ENCODE results near the gene PDE10A.

Gene PDE10A

DNA sequence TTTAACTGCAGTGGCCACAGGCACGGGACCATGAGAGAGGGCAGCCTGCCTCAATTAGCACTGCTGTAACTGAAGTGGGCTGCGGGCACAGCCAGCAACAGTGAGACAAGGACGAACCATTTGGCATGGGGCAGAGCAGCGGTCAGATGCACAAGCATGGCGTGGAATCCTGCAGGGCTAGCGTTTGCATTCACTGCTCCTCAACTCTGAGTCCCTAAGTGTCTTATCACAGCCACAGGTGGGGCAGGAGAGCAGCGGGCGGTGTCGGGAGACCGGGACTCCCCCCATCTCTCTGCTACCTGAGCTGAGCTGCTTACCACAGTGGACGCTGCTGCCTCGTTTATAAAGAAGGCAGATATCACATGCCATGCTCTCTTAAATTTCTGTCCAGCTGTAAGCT lies 31.3 kb upstream of the PDE10A start:
- Histone ChIP-seq H3K36me3 (ENCODE audit: control insufficient read depth, insufficient read depth, low read length) (no peaks in the 10 kb centered on the region), H3K4me1 (ENCODE audit: control insufficient read depth, insufficient read depth, low read length) (no peaks in the 10 kb centered on the region), H3K27me3 (ENCODE audit: control insufficient read depth, insufficient read depth, low read length) (no peaks in the 10 kb centered on the region), H3K4me3 (ENCODE audit: low read length) (no peak overlapping the region), H3K9ac (ENCODE audit: low read length) (no peak overlapping the region), H3K9me3 (ENCODE audit: control insufficient read depth, low read length) (no peaks in the 10 kb centered on the region)

DNA sequence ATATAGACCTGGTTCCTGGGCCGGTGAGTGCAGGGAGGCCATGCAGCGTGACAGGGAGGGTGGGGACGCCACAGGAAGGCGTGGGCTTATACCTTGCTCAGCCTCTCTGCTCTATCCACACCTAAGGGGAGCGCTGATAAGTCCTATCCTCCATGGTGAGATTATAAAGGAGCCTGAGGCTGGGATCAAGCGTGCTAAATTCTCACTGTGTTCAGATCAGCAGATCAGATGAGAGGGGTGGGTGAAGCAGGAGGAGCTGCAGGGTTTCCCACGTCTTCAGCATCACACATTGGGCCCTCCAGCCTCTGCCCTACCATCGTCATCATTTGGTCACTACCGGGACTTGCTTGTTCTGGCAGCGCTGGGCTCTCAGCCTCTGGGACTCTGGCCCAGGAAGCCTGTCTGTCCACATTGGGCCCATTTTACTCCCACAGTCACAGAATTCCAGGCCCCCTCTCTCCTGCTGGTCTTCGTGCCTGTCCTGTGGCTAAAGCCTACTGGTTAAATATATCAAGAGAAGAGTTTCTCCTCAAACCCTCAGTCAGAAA lies 29.1 kb upstream of the PDE10A start:
- Histone ChIP-seq H3K4me1 (ENCODE audit: control insufficient read depth, insufficient read depth, low read length) (no peaks in the 10 kb centered on the region), H3K27me3 (ENCODE audit: control insufficient read depth, insufficient read depth, low read length) (no peaks in the 10 kb centered on the region), H3K9me3 (ENCODE audit: control insufficient read depth, low read length) (no peaks in the 10 kb centered on the region), H3K4me3 (ENCODE audit: low read length) (no peak overlapping the region), H3K9ac (ENCODE audit: low read length) (no peak overlapping the region), H3K36me3 (ENCODE audit: control insufficient read depth, insufficient read depth, low read length) (no peaks in the 10 kb centered on the region)

DNA sequence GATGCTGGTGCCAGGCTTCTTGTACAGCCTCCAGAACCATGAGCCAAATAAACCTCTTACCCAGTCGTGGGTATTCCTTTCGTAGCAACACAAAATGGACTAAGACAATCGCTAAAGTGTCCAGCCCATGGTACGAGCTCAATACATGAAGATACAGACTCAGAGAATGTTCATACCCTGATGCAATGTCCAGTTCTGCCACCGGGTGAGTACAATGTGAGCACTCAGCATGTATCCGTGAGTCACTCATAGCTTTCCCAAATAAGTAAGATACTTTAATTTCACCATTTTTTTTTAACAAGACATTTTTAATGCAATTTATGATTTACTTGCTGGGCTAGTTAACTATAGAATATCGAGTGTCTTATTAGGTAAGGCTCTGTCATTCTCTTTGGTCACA lies 26.7 kb upstream of the PDE10A start:
- no peaks in the 10 kb centered on the region for H3K36me3 ChIP-seq (ENCODE audit: control insufficient read depth, insufficient read depth, low read length)
- H3K4me3 ChIP-seq (ENCODE audit: low read length), result no peak overlapping the region
- H3K4me1 ChIP-seq (ENCODE audit: control insufficient read depth, insufficient read depth, low read length), result no peaks in the 10 kb centered on the region
- no peaks in the 10 kb centered on the region for H3K27me3 ChIP-seq (ENCODE audit: control insufficient read depth, insufficient read depth, low read length)
- no peaks in the 10 kb centered on the region for H3K9me3 ChIP-seq (ENCODE audit: control insufficient read depth, low read length)
- H3K9ac ChIP-seq (ENCODE audit: low read length), result no peak overlapping the region

DNA sequence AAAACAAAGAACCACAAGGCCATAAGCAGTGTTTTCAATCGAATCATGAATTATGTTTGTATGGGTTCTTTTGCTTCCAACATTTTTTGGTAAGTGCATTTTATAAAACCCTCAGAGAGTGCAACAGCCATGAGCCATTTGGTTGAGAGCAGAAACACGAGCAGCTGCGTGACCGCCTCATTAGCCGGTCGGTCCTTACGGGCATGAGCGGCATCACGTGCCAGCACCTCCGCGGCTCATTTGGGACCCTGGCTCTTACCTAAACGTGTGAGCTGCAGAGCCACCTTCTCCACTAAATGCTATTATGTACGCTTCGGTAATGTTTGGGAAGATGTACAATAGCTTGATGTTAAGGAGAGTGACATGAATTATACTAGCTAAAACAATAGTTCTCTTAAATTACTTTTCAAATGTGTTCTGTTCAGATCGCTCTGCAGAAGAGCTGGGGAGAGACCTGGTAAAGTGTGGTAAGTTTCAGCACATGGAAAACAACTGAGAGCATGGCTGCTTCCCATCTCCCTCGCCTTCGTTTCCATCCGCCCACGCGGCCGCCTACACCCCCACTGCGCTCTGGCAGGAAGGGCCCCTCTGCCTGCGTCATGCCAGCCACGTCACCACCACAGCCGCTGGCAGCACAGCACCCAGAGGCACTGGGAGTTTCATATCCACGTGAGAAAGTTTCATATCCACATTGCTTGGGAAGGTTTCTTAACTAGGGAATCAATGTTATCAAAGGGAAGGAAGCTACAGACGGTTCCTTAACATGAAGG lies 23.7 kb upstream of the PDE10A start:
- Histone ChIP-seq H3K4me1 (ENCODE audit: control insufficient read depth, insufficient read depth, low read length) (no peaks in the 10 kb centered on the region), H3K36me3 (ENCODE audit: control insufficient read depth, insufficient read depth, low read length) (no peaks in the 10 kb centered on the region), H3K4me3 (ENCODE audit: low read length) (no peak overlapping the region)

DNA sequence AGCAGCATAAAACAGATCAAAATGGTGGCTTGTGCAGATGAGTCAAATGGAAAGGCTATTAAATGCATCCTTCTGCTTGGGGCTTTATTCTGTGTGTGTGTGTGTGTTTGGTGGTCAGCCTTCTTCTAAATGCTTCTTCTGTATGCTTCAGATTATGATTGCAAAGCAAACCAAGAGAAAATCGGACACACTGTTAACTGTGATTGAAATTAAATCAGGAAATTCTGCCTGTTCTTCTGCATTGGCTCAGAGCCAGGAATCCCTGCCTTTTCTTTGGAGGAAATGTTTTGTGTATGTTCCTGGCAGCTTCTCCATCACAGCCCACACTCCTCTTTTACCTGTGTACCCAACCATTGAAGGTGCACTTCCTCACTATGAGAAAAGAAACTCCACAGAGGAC lies 22.3 kb upstream of the PDE10A start:
- Histone ChIP-seq H3K9me3 (ENCODE audit: control insufficient read depth, low read length) (no peaks in the 10 kb centered on the region), H3K27me3 (ENCODE audit: control insufficient read depth, insufficient read depth, low read length) (no peaks in the 10 kb centered on the region), H3K36me3 (ENCODE audit: control insufficient read depth, insufficient read depth, low read length) (no peaks in the 10 kb centered on the region), H3K9ac (ENCODE audit: low read length) (no peak overlapping the region), H3K4me1 (ENCODE audit: control insufficient read depth, insufficient read depth, low read length) (no peaks in the 10 kb centered on the region), H3K4me3 (ENCODE audit: low read length) (no peak overlapping the region)

More for the DNA sequence above, 23.7 kb upstream of the PDE10A start:
- Histone ChIP-seq H3K27me3 (ENCODE audit: control insufficient read depth, insufficient read depth, low read length) (no peaks in the 10 kb centered on the region), H3K9me3 (ENCODE audit: control insufficient read depth, low read length) (no peaks in the 10 kb centered on the region), H3K9ac (ENCODE audit: low read length) (no peak overlapping the region)

DNA sequence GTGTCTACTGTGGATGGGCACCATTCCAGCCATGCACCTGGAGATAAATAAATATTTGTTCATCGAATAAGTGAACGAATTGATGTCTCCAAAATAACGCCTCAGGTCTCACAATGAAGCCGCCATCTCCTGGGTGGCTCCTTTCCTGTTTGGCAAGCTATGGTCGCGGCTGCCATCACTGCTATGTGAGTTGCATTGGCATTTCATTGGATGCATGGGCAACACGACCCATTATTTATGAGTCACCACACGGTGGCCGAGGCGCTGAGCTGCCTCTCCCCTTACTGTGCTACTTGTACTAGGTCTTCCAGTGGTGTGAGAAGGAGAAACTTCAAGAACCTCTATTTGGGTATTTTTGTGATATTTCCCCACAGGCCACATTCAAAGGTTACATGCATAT lies 21.3 kb upstream of the PDE10A start:
- H3K9ac ChIP-seq (ENCODE audit: low read length), result no peak overlapping the region
- H3K4me3 ChIP-seq (ENCODE audit: low read length), result no peak overlapping the region
- no peaks in the 10 kb centered on the region for H3K4me1 ChIP-seq (ENCODE audit: control insufficient read depth, insufficient read depth, low read length)
- H3K36me3 ChIP-seq (ENCODE audit: control insufficient read depth, insufficient read depth, low read length), result no peaks in the 10 kb centered on the region
- no peaks in the 10 kb centered on the region for H3K9me3 ChIP-seq (ENCODE audit: control insufficient read depth, low read length)
- no peaks in the 10 kb centered on the region for H3K27me3 ChIP-seq (ENCODE audit: control insufficient read depth, insufficient read depth, low read length)

DNA sequence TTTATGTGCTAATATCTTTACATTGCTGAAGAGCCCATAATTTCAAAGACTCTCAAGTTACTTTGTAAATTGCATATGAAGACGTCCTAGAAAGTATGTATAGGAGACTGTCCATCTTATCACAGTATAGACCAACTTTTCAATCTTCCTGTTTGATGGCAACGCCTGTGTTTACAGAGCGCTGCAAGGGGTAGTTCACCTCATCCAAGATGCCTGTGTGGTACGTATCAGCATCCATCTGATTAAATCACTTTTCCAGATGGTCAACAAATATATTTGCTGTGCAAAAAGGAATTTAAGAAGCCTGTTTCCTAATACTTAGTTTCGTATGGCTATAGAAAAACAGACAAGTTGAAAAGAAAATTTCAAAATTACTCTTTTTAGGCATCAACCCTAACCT lies 17.9 kb upstream of the PDE10A start:
- Histone ChIP-seq H3K4me1 (ENCODE audit: control insufficient read depth, insufficient read depth, low read length) (no peaks in the 10 kb centered on the region), H3K9ac (ENCODE audit: low read length) (no peak overlapping the region), H3K4me3 (ENCODE audit: low read length) (no peak overlapping the region), H3K27me3 (ENCODE audit: control insufficient read depth, insufficient read depth, low read length) (no peaks in the 10 kb centered on the region), H3K9me3 (ENCODE audit: control insufficient read depth, low read length) (no peaks in the 10 kb centered on the region), H3K36me3 (ENCODE audit: control insufficient read depth, insufficient read depth, low read length) (no peaks in the 10 kb centered on the region)

DNA sequence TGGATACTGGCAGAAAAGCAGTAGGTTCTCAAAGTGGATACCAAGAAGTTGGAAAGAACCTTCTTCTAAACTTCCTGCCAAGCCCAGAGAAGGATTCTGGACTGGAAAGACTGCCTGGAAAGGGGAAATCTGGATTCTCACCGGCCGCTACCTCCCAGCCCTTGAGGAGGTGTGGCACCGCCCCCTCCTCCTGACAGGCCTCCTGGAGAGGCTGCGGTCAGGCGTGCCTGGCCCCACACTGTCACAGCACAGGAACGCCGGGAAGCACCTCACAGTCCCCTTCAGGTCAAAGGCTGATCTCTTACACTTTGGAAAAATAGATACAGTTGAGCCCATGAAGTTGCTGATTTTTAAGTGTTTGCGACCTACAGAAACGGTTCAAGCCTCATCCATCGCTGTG lies 16.3 kb upstream of the PDE10A start:
- no peaks in the 10 kb centered on the region for H3K36me3 ChIP-seq (ENCODE audit: control insufficient read depth, insufficient read depth, low read length)
- no peak overlapping the region for H3K9ac ChIP-seq (ENCODE audit: low read length)
- no peaks in the 10 kb centered on the region for H3K9me3 ChIP-seq (ENCODE audit: control insufficient read depth, low read length)
- no peaks in the 10 kb centered on the region for H3K4me1 ChIP-seq (ENCODE audit: control insufficient read depth, insufficient read depth, low read length)
- H3K4me3 ChIP-seq (ENCODE audit: low read length), result no peak overlapping the region
- H3K27me3 ChIP-seq (ENCODE audit: control insufficient read depth, insufficient read depth, low read length), result no peaks in the 10 kb centered on the region

DNA sequence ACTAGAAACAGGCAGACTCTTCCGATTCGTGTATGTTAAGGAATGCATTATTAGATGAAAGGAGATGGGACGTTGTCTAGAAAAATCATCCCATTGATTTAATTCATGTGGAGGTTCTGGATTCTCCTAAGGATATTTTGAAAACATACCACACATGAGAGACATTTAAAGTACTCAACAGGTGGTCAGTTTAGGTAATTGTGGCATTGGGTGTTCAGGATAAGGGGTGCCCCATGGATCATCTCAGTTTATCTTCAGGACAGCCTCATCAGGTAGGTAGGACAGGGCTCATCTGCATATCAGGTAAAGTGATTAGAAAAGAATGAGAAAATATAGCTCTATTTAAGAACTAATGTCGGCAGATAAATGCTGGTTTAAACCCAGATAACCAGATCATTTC lies 15.9 kb upstream of the PDE10A start:
- Histone ChIP-seq H3K9ac (ENCODE audit: low read length) (no peak overlapping the region), H3K27me3 (ENCODE audit: control insufficient read depth, insufficient read depth, low read length) (no peaks in the 10 kb centered on the region), H3K4me3 (ENCODE audit: low read length) (no peak overlapping the region), H3K36me3 (ENCODE audit: control insufficient read depth, insufficient read depth, low read length) (no peaks in the 10 kb centered on the region), H3K9me3 (ENCODE audit: control insufficient read depth, low read length) (no peaks in the 10 kb centered on the region), H3K4me1 (ENCODE audit: control insufficient read depth, insufficient read depth, low read length) (no peaks in the 10 kb centered on the region)

DNA sequence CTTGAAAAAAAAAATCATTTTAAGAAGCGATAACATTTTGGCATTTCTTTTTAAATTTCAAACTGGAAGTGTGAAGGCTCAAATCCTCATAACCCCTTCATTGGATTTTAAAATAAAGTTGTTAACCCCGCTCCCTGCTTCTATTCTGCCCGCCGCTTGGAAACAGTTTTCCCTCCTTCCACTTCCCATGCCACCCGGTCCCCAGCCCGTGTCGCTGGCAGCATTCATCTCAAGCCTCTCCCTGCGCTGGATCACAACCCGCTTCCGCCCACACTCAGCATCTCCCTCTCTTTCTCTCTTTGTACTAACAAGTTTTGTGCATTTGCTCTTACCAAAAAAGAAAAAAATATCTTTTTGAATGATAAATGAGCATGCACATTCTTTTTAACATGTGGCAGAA lies 15.4 kb upstream of the PDE10A start:
- Histone ChIP-seq H3K9ac (ENCODE audit: low read length) (no peak overlapping the region), H3K36me3 (ENCODE audit: control insufficient read depth, insufficient read depth, low read length) (no peaks in the 10 kb centered on the region), H3K27me3 (ENCODE audit: control insufficient read depth, insufficient read depth, low read length) (no peaks in the 10 kb centered on the region), H3K9me3 (ENCODE audit: control insufficient read depth, low read length) (no peaks in the 10 kb centered on the region), H3K4me1 (ENCODE audit: control insufficient read depth, insufficient read depth, low read length) (no peaks in the 10 kb centered on the region), H3K4me3 (ENCODE audit: low read length) (no peak overlapping the region)

DNA sequence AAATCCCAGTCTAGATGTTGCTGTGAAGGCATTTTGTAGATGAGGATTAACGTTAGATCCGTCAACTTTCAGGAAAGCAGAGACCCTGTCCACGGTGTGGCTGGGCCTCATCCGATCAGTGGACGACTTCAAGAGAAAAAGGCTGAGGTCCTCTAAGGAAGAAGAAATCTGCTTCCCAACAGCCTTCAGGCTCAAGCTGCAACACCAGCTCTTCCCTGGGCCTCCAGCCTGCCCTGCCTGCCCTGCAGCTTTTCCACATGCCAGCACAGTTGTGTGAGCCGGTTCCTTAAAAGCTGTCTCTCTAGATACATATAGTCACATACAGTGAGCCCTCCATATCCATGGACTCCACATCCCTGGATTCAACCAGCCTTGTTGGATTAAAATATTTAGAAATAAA lies 14.1 kb upstream of the PDE10A start:
- no peaks in the 10 kb centered on the region for H3K27me3 ChIP-seq (ENCODE audit: control insufficient read depth, insufficient read depth, low read length)
- no peaks in the 10 kb centered on the region for H3K36me3 ChIP-seq (ENCODE audit: control insufficient read depth, insufficient read depth, low read length)
- H3K9me3 ChIP-seq (ENCODE audit: control insufficient read depth, low read length), result no peaks in the 10 kb centered on the region
- no peak overlapping the region for H3K9ac ChIP-seq (ENCODE audit: low read length)
- no peaks in the 10 kb centered on the region for H3K4me1 ChIP-seq (ENCODE audit: control insufficient read depth, insufficient read depth, low read length)
- H3K4me3 ChIP-seq (ENCODE audit: low read length), result no peak overlapping the region

DNA sequence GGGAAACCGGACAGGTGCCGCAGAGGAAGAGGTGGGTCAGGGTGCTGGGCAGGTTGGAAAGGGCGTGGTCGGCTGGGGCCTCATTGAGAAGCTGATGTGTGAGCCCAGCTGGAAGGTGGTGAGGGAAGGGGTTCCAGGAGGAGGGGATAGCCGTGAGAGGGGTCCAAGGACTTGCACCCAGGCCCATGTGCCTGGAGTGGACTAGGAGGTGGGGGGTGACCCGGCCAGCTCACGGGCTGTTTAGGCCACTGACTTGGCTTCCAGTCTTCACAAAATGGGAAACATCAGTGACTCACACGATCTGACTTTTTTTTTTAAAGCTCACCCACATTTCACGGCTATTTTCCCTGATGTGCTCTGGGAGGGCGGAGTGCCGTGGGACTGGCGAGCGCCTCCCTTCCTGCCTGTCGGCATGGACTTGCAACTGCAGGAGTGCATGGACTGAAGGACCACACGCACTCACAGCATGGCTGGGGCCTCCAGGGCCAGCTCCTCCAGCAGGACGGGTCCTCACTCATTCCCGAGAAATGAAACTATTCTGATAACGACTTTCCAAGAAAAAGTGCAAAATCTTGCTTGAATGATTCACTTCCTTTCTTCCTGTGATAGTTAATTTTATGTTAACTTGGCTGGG lies 13.5 kb upstream of the PDE10A start:
- H3K4me1 ChIP-seq (ENCODE audit: control insufficient read depth, insufficient read depth, low read length), result no peaks in the 10 kb centered on the region
- no peaks in the 10 kb centered on the region for H3K9me3 ChIP-seq (ENCODE audit: control insufficient read depth, low read length)

More for the DNA sequence above, 13.5 kb upstream of the PDE10A start:
- Histone ChIP-seq H3K9ac (ENCODE audit: low read length) (no peak overlapping the region), H3K4me3 (ENCODE audit: low read length) (no peak overlapping the region), H3K27me3 (ENCODE audit: control insufficient read depth, insufficient read depth, low read length) (no peaks in the 10 kb centered on the region), H3K36me3 (ENCODE audit: control insufficient read depth, insufficient read depth, low read length) (no peaks in the 10 kb centered on the region)

Data from mucosa of stomach (tissue), 1 donor.